ENCODE data around the gene HOXA2.

Gene HOXA2

GRCh38 chr7:27093184-27093895 lies 9.1 kb downstream of the HOXA2 start:
- Histone ChIP-seq H3K27ac (ENCODE audit: poor library complexity, severe bottlenecking) (no peak overlapping the region), H3K36me3 (ENCODE audit: low read depth) (no peaks in the 10 kb centered on the region), H3K4me1 (ENCODE audit: insufficient read depth, poor library complexity, severe bottlenecking) (no peaks in the 10 kb centered on the region), H3K27me3 (ENCODE audit: insufficient read depth, poor library complexity, severe bottlenecking) (no peaks in the 10 kb centered on the region), H3K4me3 (ENCODE audit: severe bottlenecking) (no peak overlapping the region), H3K9me3 (ENCODE audit: severe bottlenecking) (no peaks in the 10 kb centered on the region)
- ATAC-seq (ENCODE audit: low read depth), result no peak
- no peak for TF ChIP-seq CTCF (IDR thresholded peaks at IDR 0.05; ENCODE audit: poor library complexity, severe bottlenecking)
- DNase-seq (ENCODE audit: low spot score), result no peak

GRCh38 chr7:27092819-27093110 lies 9.7 kb downstream of the HOXA2 start:
- Histone ChIP-seq H3K4me3 (ENCODE audit: severe bottlenecking) (no peak overlapping the region), H3K4me1 (ENCODE audit: insufficient read depth, poor library complexity, severe bottlenecking) (no peaks in the 10 kb centered on the region), H3K27me3 (ENCODE audit: insufficient read depth, poor library complexity, severe bottlenecking) (no peaks in the 10 kb centered on the region), H3K9me3 (ENCODE audit: severe bottlenecking) (no peaks in the 10 kb centered on the region), H3K36me3 (ENCODE audit: low read depth) (no peaks in the 10 kb centered on the region), H3K27ac (ENCODE audit: poor library complexity, severe bottlenecking) (no peak overlapping the region)
- no peak for TF ChIP-seq CTCF (IDR thresholded peaks at IDR 0.05; ENCODE audit: poor library complexity, severe bottlenecking)
- no peak for ATAC-seq (ENCODE audit: low read depth)
- no peak for DNase-seq (ENCODE audit: low spot score)

- no peak for DNase-seq (ENCODE audit: low spot score)
- H3K4me3 ChIP-seq (ENCODE audit: severe bottlenecking), result no peak overlapping the region
- no peak overlapping the region for H3K27ac ChIP-seq (ENCODE audit: poor library complexity, severe bottlenecking)
- no peaks in the 10 kb centered on the region for H3K9me3 ChIP-seq (ENCODE audit: severe bottlenecking)
- H3K36me3 ChIP-seq (ENCODE audit: low read depth), result no peaks in the 10 kb centered on the region
- H3K4me1 ChIP-seq (ENCODE audit: insufficient read depth, poor library complexity, severe bottlenecking), result no peaks in the 10 kb centered on the region
- TF ChIP-seq CTCF (IDR thresholded peaks at IDR 0.05; ENCODE audit: poor library complexity, severe bottlenecking), result no peak
- H3K27me3 ChIP-seq (ENCODE audit: insufficient read depth, poor library complexity, severe bottlenecking), result no peaks in the 10 kb centered on the region
- ATAC-seq (ENCODE audit: low read depth), result no peak
Observed at GRCh38 chr7:27091941-27092818, 10.3 kb downstream of the HOXA2 start.

- Histone ChIP-seq H3K36me3 (ENCODE audit: low read depth) (no peaks in the 10 kb centered on the region), H3K4me3 (ENCODE audit: severe bottlenecking) (no peak overlapping the region), H3K4me1 (ENCODE audit: insufficient read depth, poor library complexity, severe bottlenecking) (no peaks in the 10 kb centered on the region), H3K27ac (ENCODE audit: poor library complexity, severe bottlenecking) (no peak overlapping the region), H3K27me3 (ENCODE audit: insufficient read depth, poor library complexity, severe bottlenecking) (no peaks in the 10 kb centered on the region), H3K9me3 (ENCODE audit: severe bottlenecking) (no peaks in the 10 kb centered on the region)
- DNase-seq (ENCODE audit: low spot score) (no peak), ATAC-seq (ENCODE audit: low read depth) (no peak)
- no peak for TF ChIP-seq CTCF (IDR thresholded peaks at IDR 0.05; ENCODE audit: poor library complexity, severe bottlenecking)
Observed at GRCh38 chr7:27091105-27091504, 11.4 kb downstream of the HOXA2 start.

All from RWPE2 (cell line).